Fibroblast of skin of scalp (primary cell): ENCODE data around the gene ENOPH1. TPM values are rescaled to one million over a fixed set of nuclear protein-coding genes. Genes with fewer than 3 reads are reported as not detected.
"Not testable (repeated sequence)": the region's sequence is repeated elsewhere in the genome, so short reads cannot be mapped to it uniquely, and the experiment has no call there.

ENCODE experiments used
- DNase-seq: peaks from one replicate; pipeline ENCODE4 v3.0.0-alpha.2; 2013
- polyA plus RNA-seq, 2 experiments: library from polyadenylated mRNA; unstranded; fragments of 120-200 nt; gene quantifications; one replicate each; pipeline ENCODE4 v1.2.1, GENCODE V29; 2013; ENCODE audit not compliant: insufficient read length in 2 of 2

Gene ENOPH1
- polyA plus RNA-seq (2013, experiment 1 of 2; ENCODE audit: insufficient read length), result 39.6 TPM
- 40.7 TPM for polyA plus RNA-seq (2013, experiment 2 of 2; ENCODE audit: insufficient read length)

- DNase-seq, result peak; percentile 96
These were observed at the start of gene ENOPH1, which contains the start of gene HNRNPDL for GRCh38 chr4:82430193-82430963. ENOPH1 (plus strand) TSS chr4:82430590; CDS start chr4:82430830, 240 bp downstream. HNRNPDL (minus strand) TSS chr4:82430462; CDS start chr4:82429690, 772 bp downstream.

GRCh38 chr4:82380831-82381230 is 49.6 kb upstream of the ENOPH1 start:
- DNase-seq, result no peak

GRCh38 chr4:82381235-82381634 is 49.2 kb upstream of the ENOPH1 start:
- no peak for DNase-seq

DNA sequence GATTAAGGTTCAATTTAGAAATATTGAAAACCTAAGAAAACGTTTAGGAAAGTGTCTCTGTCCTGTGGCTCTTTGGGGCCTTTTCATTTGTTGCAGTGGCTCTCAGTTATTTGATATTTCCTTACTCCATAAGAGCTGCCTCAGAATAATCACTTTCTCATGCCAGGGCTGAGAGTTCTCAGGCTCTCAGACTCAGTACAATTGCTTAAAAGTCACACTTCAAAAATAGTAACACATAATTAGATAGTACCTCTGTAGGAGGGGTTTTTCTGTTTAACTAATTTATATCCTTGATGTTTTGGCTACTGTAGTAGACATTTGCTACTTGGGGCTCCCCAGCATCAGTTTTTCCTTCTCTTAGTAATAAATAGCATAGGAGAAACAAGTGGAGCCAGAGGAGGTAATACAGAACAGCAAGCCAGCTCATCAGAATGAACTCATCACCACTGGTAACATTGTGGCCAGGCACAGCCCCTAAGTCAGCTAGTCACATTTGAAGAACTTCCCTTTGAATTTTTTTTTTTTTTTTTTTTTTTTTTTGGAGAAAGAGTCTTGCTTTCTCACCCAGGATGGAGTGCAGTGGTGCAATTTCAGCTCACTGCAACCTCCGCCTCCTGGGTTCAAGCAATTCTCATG is 48.6 kb upstream of the ENOPH1 start:
- DNase-seq, result no peak

- DNase-seq, result no peak
These were observed 47.6 kb upstream of the ENOPH1 start for GRCh38 chr4:82382751-82383150.

- DNase-seq, result not testable (repeated sequence)
These were observed 44.1 kb upstream of the ENOPH1 start for GRCh38 chr4:82386312-82386711.

DNA sequence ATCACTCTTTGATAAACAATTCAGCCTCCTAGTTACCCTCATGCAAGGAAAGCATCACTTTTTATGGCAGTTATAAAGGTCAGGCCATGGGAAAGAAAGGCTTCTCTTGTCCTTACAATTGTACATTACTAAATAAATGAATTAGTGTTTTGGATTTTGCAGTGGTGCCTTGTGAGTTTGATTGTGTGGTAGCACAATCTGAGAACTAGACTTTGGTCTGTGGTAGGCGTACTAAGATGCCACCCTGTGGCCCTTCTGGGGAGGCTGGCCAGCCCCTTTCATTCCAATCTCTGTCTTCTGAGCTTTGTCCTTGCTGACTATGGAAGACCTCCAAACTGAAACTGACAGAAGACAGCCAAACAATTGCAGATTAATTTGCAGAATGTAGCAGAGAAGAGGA is 42.0 kb upstream of the ENOPH1 start:
- no peak for DNase-seq

DNA sequence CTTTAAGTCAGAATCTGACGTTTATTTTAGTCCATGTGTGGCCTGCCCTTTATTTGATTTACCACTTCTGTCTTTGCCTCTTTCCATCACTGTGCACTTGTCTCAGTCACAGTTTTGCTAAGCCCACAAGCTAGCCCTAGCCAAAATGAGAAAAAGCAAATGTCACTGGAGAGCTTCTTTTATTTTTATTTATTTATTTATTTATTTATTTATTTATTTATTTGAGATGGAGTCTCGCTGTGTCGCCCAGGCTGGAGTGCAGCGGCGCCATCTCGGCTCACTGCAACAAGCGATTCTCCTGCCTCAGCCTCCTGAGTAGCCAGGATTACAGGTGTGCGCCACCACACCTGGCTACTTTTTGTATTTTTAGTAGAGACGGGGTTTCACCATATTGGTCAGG is 40.3 kb upstream of the ENOPH1 start:
- DNase-seq, result not testable (repeated sequence)

DNA sequence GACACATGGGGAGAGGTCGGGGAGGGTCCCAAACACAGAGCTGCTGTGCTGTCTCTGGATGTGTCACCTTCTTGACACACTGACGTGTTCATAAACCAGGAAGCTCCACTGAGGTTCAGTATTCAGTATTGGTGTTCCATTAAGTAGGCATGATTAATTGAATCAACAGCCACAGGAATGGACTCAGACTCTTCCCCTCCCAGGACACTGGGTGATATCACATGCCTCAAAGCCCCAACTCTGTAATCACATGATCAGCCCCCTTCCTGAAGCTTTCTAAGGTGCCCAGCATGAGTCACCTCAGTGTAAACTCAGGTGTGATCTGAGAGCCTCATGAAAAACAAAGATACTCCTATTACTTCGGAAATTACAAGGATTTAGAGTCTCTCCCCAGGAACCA is 35.5 kb upstream of the ENOPH1 start:
- DNase-seq, result no peak

DNA sequence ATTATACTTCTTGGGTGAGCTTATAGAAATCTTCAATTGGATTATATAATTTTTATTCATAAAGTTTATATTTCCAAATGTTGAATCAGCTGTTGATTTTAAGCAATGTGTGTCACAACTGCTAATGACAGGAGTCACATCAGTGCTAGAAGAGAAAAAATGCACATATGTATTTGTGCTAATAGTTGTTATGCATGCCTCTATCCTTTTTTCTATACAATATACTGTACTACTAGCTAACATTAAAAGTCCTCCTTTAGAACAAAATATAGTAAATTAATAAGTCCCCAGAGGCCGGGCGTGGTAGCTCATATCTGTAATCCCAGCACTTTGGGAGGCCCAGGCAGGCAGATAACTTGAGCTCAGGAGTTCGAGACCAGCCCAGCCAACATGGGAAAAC is 32.9 kb upstream of the ENOPH1 start:
- DNase-seq, result no peak

DNA sequence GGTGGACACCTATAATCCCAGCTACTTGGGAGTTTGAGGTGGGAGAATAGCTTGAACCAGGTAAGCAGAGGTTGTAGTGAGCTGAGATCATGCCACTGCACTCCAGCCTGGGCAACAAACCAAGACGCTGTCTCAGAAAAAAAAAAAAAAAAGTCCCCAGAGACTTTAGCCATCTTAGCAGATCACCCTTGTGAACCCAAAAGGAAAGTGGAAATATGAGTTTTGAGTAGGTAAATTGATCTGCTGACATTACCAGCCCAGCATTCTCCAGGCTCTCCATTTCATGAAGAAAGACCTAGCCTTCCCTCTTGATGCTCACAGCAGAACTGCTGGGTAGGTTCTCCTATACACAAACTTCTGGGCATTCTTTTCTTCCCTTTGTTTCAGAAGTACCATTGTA is 32.1 kb upstream of the ENOPH1 start:
- no peak for DNase-seq

DNA sequence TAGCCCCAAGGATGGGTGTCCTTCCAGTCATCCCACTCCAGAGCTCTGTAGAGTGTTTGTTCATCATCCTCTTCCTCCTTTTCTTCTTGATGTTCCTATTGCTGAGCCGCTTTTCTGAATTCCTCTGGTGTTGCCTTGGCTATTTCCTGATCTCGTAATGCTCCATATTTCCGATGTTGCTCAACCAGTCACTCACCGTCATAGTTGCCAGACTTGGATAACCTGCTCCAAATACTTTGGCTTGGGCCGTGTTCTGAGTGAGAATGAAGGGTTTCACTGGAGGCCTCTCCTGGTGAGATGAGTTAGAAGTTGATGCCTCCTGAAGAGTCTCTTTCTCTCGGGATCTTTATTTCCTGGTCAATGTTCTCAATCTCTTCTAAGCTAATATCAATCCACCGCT is 28.8 kb upstream of the ENOPH1 start:
- DNase-seq, result no peak

- DNase-seq, result no peak
These were observed 28.1 kb upstream of the ENOPH1 start for GRCh38 chr4:82402196-82402775.

GRCh38 chr4:82403725-82404124 is 26.7 kb upstream of the ENOPH1 start:
- no peak for DNase-seq

DNA sequence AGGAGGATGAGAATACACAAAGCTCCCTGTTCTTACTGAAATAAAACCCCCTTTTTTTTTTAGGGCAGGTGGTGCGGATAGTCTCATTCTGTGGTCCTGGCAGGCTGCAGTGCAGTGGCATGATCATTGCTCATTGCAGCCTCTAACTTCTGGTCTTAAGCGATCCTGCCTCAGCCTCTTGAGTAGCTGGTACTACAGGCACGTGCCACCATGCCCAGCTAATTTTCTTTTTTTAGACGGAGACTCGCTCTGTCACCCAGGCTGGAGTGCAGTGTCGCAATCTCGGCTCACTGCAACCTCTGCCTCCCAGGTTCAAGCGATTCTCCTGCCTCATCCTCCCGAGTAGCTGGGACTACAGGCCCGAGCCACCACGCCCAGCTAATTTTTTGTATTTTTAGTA is 15.3 kb upstream of the ENOPH1 start:
- not testable (repeated sequence) for DNase-seq

DNA sequence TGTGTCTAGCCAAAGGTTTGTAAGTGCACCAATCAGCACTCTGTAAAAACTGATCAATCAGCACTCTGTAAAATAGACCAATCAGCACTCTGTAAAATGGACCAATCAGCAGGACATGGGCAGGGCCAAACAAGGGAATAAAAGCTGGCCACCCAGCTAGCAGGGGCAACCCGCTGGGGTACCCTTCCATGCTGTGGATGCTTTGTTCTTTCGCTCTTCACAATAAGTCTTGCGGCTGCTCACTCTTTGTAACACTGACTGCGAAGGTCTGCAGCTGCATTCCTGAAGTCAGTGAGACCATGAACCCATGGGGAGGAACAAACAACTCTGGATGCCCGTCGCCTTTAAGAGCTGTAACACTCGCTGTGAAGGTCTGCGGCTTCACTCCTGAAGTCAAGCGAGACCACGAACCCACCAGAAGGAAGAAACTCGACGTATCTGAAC is 14.4 kb upstream of the ENOPH1 start:
- no peak for DNase-seq

GRCh38 chr4:82419451-82419850 is 10.9 kb upstream of the ENOPH1 start:
- DNase-seq, result no peak

DNA sequence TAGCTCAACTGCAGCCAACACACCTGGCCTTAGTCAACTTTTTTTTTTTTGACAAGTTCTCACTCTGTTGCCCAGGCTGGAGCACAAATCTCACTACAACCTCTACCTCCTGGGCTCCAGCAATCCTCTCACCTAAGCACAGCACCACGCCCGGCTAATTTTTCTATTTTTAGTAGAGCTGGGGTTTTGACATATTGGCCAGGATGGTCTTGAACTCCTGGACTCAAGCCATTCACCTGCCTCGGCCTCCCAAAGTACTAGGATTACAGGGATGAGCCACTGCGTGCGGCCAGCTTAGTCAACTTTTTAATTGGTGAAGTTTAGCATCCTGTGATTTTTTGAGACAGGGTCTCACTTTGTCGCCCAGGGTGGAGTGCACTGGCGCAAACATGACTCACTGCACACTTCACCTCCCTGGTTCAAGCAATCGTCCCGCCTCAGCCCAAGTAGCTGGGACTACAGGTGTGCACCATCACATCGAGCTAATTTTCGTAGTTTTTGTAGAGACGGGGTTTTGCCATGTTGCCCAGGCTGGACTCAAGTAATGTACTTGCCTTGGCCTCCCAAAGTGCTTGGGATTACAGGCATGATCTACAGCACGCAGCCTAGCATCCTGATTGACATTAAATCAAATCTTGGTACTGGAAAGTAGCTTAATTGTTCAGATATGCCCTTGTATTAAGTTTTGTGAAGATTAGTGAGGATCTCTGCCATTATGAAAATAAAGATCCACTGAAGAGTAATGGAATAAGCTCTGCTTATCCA is 8.4 kb upstream of the ENOPH1 start:
- DNase-seq, result no peak

DNA sequence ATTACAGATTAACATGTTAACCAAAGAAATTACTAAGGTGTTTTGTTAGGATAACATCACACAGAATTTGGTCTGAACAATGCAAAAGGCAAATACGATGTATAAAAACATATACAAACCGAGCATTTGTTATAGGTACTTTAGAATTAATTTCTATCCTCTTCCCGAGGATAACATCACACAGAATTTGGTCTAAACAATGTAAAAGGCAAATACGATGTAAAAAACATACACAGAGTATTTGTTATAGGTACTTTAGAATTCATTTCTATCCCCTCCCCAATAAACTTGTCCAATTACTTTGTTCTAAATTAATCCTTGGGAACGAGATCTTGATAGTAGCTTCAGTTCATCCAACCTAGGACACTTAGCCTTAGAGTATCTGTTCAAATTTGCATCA is 7.8 kb upstream of the ENOPH1 start:
- DNase-seq, result no peak

GRCh38 chr4:82423245-82424054 is 6.9 kb upstream of the ENOPH1 start:
- peak; percentile 61 for DNase-seq

DNA sequence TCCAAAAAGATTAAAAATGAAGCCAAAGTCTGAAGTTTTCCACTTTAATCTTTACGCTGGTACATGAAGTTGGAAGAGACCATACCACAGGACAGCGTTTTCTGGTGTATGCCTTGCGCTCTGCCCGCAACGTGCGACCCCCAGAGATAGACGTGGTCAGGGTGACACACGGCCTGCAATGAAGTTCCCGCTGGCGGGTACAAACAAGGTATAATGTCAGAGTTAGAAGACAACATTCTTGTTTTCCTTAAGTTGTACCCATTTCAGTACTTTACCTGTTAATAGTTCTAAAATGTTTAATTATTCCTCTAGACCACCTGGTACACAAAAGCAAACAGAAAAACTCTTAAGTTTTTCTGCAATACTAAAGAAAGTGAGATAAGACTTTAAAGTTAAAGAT is 4.9 kb upstream of the ENOPH1 start:
- DNase-seq, result no peak

- DNase-seq, result no peak
These were observed 1.8 kb upstream of the ENOPH1 start for GRCh38 chr4:82428526-82428968.
